Activated naive CD8-positive, alpha-beta T cell treated with anti-CD3 and anti-CD28 coated beads, Interleukin-2, amount 50 U/mL, for 24 hours (primary cell): ENCODE measurements around the gene COL4A1.

Experiments
- ATAC-seq: fragments of 150-1000 bp; cut with Tn5 transposase; one replicate; pipeline ENCODE4 v1.10.0; 2021
- DNase-seq: peaks from one replicate; pipeline ENCODE4 v3.0.0; 2021
- H3K27ac Mint-ChIP-seq: one replicate; pipeline ENCODE4 v1.8.0; 2021; ENCODE audit warnings: mild to moderate bottlenecking, mixed read lengths
- H3K27me3 Mint-ChIP-seq: one replicate; pipeline ENCODE4 v1.8.0; 2021; ENCODE audit warnings: mixed read lengths
- H3K36me3 Mint-ChIP-seq: one replicate; pipeline ENCODE4 v1.8.0; 2021; ENCODE audit warnings: low read depth, mixed read lengths
- H3K4me1 Mint-ChIP-seq: one replicate; pipeline ENCODE4 v1.8.0; 2021; ENCODE audit warnings: mixed read lengths
- H3K4me3 Mint-ChIP-seq: one replicate; pipeline ENCODE4 v1.8.0; 2021; ENCODE audit warnings: mild to moderate bottlenecking, moderate library complexity, mixed read lengths
- H3K9me3 Mint-ChIP-seq: one replicate; pipeline ENCODE4 v1.8.0; 2021; ENCODE audit warnings: mixed read lengths

COL4A1 gene

GRCh38 chr13:110237875-110238817 lies 68.8 kb downstream of the COL4A1 start:
- DNase-seq = no peak
- Mint-ChIP-seq H3K4me1 (no peaks in the 10 kb centered on the region), H3K27me3 (peaks cover 27% of the 10 kb centered on the region), H3K36me3 (no peaks in the 10 kb centered on the region), H3K4me3 (no peak overlapping the region), H3K9me3 (no peaks in the 10 kb centered on the region), H3K27ac (no peak overlapping the region)
- no peak for ATAC-seq

GRCh38 chr13:110236831-110237261 lies 70.1 kb downstream of the COL4A1 start:
- Mint-ChIP-seq H3K27ac (no peak overlapping the region), H3K9me3 (no peaks in the 10 kb centered on the region), H3K27me3 (peaks cover 29% of the 10 kb centered on the region), H3K4me1 (no peaks in the 10 kb centered on the region), H3K36me3 (no peaks in the 10 kb centered on the region), H3K4me3 (no peak overlapping the region)
- ATAC-seq (no peak), DNase-seq (no peak)

DNA sequence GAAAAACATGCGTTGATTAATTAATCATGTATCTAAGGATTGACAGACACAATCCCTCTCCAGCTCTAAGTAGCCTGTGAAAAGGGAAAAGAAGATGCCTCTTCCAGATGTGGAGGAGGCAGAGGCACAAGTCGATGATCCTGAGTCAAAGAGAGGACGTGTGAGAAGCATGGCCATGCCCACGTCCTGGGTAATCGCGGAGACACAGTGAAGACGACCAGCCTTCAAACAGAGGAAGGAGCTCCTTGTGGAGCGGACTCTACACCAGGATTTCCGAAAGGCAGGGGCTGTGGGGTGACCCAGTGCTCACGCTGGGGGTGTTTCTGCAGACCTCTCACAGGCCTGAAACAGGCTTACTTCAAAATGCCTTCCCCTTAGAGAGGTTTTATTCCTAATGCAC lies 70.5 kb downstream of the COL4A1 start:
- DNase-seq (no peak), ATAC-seq (no peak)
- no peak overlapping the region for H3K4me3 Mint-ChIP-seq
- H3K9me3 Mint-ChIP-seq = no peaks in the 10 kb centered on the region
- H3K36me3 Mint-ChIP-seq = no peaks in the 10 kb centered on the region
- no peaks in the 10 kb centered on the region for H3K4me1 Mint-ChIP-seq
- no peak overlapping the region for H3K27ac Mint-ChIP-seq
- H3K27me3 Mint-ChIP-seq = peaks cover 29% of the 10 kb centered on the region

DNA sequence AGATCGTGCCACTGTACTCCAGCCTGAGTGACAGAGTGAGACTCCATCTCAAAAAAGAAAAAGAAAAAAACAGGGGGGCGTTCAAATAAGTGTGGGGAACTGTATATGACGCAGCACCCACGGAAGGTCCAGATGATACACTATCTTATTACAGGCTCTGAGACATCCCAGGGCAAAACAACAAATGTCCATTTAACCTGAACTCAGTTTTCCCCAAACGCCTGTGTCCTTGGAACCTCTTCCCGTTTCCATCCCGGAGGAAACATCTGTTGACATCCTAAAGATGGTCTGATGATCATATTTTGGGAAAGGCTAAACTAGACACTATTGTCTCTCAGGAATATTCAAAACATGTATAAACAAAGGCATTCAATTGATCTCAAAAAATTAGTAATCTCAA lies 72.4 kb downstream of the COL4A1 start:
- Mint-ChIP-seq H3K4me3 (no peak overlapping the region), H3K27ac (no peak overlapping the region), H3K27me3 (peaks cover 32% of the 10 kb centered on the region), H3K36me3 (no peaks in the 10 kb centered on the region), H3K4me1 (no peaks in the 10 kb centered on the region), H3K9me3 (no peaks in the 10 kb centered on the region)
- ATAC-seq = no peak
- no peak for DNase-seq

GRCh38 chr13:110233951-110234280 lies 73.0 kb downstream of the COL4A1 start:
- no peak for DNase-seq
- Mint-ChIP-seq H3K27me3 (peaks cover 30% of the 10 kb centered on the region), H3K27ac (no peak overlapping the region), H3K9me3 (no peaks in the 10 kb centered on the region), H3K4me3 (no peak overlapping the region), H3K4me1 (no peaks in the 10 kb centered on the region), H3K36me3 (no peaks in the 10 kb centered on the region)
- no peak for ATAC-seq

- Mint-ChIP-seq H3K36me3 (no peaks in the 10 kb centered on the region), H3K27me3 (peaks cover 27% of the 10 kb centered on the region), H3K4me3 (no peak overlapping the region), H3K4me1 (no peaks in the 10 kb centered on the region), H3K9me3 (no peaks in the 10 kb centered on the region), H3K27ac (no peak overlapping the region)
- DNase-seq (no peak), ATAC-seq (no peak)
These were observed 73.6 kb downstream of the COL4A1 start for GRCh38 chr13:110233181-110233950.

- Mint-ChIP-seq H3K4me3 (no peak overlapping the region), H3K4me1 (no peaks in the 10 kb centered on the region), H3K36me3 (no peaks in the 10 kb centered on the region), H3K9me3 (no peaks in the 10 kb centered on the region), H3K27me3 (peaks cover 27% of the 10 kb centered on the region), H3K27ac (no peak overlapping the region)
- ATAC-seq (no peak), DNase-seq (no peak)
These were observed 74.2 kb downstream of the COL4A1 start for GRCh38 chr13:110232756-110233155.

DNA sequence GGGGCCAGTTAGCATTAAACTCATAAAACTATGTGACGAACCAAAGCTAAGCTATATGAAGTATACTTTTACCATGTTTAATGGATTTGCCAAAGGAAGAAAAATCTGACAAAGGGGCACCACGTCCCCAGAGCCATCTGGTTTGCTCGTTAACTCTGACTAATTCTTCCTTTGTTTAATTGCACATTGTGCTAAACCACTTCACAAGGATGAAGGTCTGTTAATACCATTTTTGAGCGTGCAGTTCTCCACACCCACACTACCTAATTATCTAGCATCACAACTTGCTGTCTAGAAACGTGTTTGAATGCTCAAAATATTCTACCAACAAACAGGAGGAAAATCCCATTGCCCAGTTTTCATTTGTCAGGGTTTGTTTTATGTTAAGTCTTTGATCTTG lies 74.8 kb downstream of the COL4A1 start:
- Mint-ChIP-seq H3K36me3 (no peaks in the 10 kb centered on the region), H3K4me1 (no peaks in the 10 kb centered on the region), H3K27me3 (peaks cover 31% of the 10 kb centered on the region), H3K27ac (no peak overlapping the region), H3K9me3 (no peaks in the 10 kb centered on the region), H3K4me3 (no peak overlapping the region)
- DNase-seq = no peak
- no peak for ATAC-seq

- ATAC-seq (no peak), DNase-seq (no peak)
- Mint-ChIP-seq H3K4me1 (no peaks in the 10 kb centered on the region), H3K36me3 (no peaks in the 10 kb centered on the region), H3K9me3 (no peaks in the 10 kb centered on the region), H3K27ac (no peak overlapping the region), H3K27me3 (peaks cover 31% of the 10 kb centered on the region), H3K4me3 (no peak overlapping the region)
These were observed 75.5 kb downstream of the COL4A1 start for GRCh38 chr13:110231348-110232047.

GRCh38 chr13:110230661-110231347 lies 76.2 kb downstream of the COL4A1 start:
- DNase-seq (no peak), ATAC-seq (no peak)
- H3K36me3 Mint-ChIP-seq = no peaks in the 10 kb centered on the region
- no peak overlapping the region for H3K27ac Mint-ChIP-seq
- no peaks in the 10 kb centered on the region for H3K9me3 Mint-ChIP-seq
- H3K4me3 Mint-ChIP-seq = no peak overlapping the region
- no peaks in the 10 kb centered on the region for H3K4me1 Mint-ChIP-seq
- peaks cover 29% of the 10 kb centered on the region for H3K27me3 Mint-ChIP-seq

- Mint-ChIP-seq H3K27ac (no peak overlapping the region), H3K27me3 (peaks cover 29% of the 10 kb centered on the region), H3K9me3 (no peaks in the 10 kb centered on the region), H3K4me1 (no peaks in the 10 kb centered on the region), H3K4me3 (no peak overlapping the region), H3K36me3 (no peaks in the 10 kb centered on the region)
- no peak for DNase-seq
- ATAC-seq = no peak
These were observed 76.9 kb downstream of the COL4A1 start for GRCh38 chr13:110229905-110230563.

DNA sequence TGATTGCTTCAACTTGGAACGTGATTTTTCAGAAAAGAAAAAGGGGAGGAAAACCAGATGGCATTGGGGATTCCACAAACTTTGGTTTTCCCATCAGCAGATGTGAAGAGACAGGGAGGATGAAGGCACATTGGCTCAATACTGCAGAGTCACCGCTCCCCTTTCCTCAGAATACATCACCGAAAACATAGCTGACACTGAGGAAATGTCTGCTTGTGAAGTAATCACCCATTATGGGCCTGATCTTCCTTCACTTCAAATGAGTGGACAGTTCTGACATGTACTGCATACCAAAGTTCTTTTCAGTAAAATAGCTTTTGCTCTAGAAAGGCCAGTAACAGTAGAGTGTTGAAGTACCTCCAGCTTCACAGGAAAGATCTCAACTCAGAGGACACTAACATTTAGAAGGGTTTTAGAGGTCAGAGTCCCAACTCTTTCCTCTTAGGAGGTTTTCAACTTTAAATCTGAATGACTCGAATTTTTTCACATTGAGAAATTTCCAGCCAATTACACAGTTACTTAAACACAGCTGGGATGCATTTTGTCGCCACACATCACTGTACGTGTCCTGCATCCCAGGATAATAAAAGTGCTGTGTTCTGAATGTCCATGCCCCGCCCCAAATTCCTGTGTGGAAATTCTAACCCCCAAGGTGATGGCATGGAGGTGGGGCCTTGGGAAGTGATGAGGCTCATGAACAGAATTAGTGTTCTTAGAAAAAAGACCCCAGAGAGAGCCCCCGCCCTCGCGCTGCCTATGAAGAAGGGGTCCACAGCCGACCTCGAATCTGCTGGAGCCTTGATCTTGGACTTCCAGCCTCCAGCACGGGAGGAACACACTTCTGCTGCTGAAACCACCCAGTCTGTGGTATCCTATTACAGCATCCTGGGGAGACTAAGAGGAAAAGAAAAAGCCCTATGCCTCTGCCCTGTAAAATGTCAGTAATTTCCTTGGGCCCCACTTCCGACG lies 77.7 kb downstream of the COL4A1 start:
- Mint-ChIP-seq H3K9me3 (no peaks in the 10 kb centered on the region), H3K27ac (no peak overlapping the region), H3K36me3 (no peaks in the 10 kb centered on the region), H3K4me1 (no peaks in the 10 kb centered on the region), H3K4me3 (no peak overlapping the region), H3K27me3 (peaks cover 25% of the 10 kb centered on the region)
- no peak for ATAC-seq
- no peak for DNase-seq
